SK-N-SH (cell line): Measurements from ENCODE around the gene ROBO3.

Experiments used
- CHD2 ChIP-seq: fragments of 150-350 bp; IDR thresholded peaks from 2 replicates; pipeline ENCODE4 v1.6.1; 2018; ENCODE audit warnings: low read length; ENCODE audit not compliant: partially characterized antibody
- EP300 ChIP-seq, 2 experiments: IDR thresholded peaks; 2 replicates each; pipeline versions ENCODE4 v1.4.0 to v1.6.1; 2012; ENCODE audit warnings: borderline replicate concordance in 1 of 2, low read depth in 1 of 2, low read length in 1 of 2
- EZH2phosphoT487 ChIP-seq: fragments of 200-600 bp; sonication (generic); IDR thresholded peaks from 2 replicates; pipeline ENCODE4 v1.6.1; 2017; ENCODE audit warnings: low read depth, mixed run types, mild to moderate bottlenecking, antibody characterized with exemption, moderate library complexity, borderline replicate concordance
- FOXJ3 ChIP-seq: sonication (generic); formaldehyde crosslinking; IDR thresholded peaks from 2 replicates; pipeline ENCODE4 v1.5.1; 2020; ENCODE audit warnings: mild to moderate bottlenecking, missing genetic modification reagents
- MAX ChIP-seq: IDR thresholded peaks from 2 replicates; pipeline ENCODE4 v1.4.0; 2012; ENCODE audit warnings: low read depth
- MXI1 ChIP-seq: IDR thresholded peaks from 2 replicates; pipeline ENCODE4 v1.6.1; 2012; ENCODE audit warnings: mild to moderate bottlenecking, low read depth, low read length, improper control_type of control experiment
- POLR2AphosphoS5 ChIP-seq: IDR thresholded peaks from 2 replicates; pipeline ENCODE4 v1.6.1; 2012; ENCODE audit warnings: low read depth, low read length
- RCOR1 ChIP-seq: fragments of 150-350 bp; IDR thresholded peaks from 2 replicates; pipeline ENCODE4 v1.6.1; 2017; ENCODE audit warnings: antibody characterized with exemption, low read length
- RFX5 ChIP-seq: IDR thresholded peaks from 2 replicates; pipeline ENCODE4 v1.6.1; 2012; ENCODE audit warnings: mild to moderate bottlenecking, improper control_type of control experiment, low read length
- RXRA ChIP-seq: IDR thresholded peaks from 2 replicates; pipeline ENCODE4 v1.4.0; 2012; ENCODE audit warnings: low read depth, mild to moderate bottlenecking, borderline replicate concordance
- TAF1 ChIP-seq: IDR thresholded peaks from 2 replicates; pipeline ENCODE4 v1.6.1; 2012; ENCODE audit warnings: low read depth, mild to moderate bottlenecking, low read length, moderate library complexity, borderline replicate concordance
- TCF12 ChIP-seq: IDR thresholded peaks from 2 replicates; pipeline ENCODE4 v1.4.0; 2012
- YY1 ChIP-seq: IDR thresholded peaks from 2 replicates; pipeline ENCODE4 v1.4.0; 2012; ENCODE audit warnings: low read depth, mild to moderate bottlenecking
- TF ChIP-seq, protein P1 (sequence below): fragments of 200-600 bp; sonication (generic); IDR thresholded peaks from 2 replicates; pipeline ENCODE4 v1.6.1; 2017; ENCODE audit warnings: antibody characterized with exemption, mild to moderate bottlenecking, moderate library complexity

- TF ChIP-seq CHD2 (no peak), EP300 (IDR thresholded peaks at IDR 0.05; ENCODE audit: borderline replicate concordance in 1 of 2, low read depth in 1 of 2, low read length in 1 of 2) (no peak), TCF12 (no peak), RXRA (no peak), FOXJ3 (CRISPR knock-in tag) (no peak), TAF1 (no peak), EZH2phosphoT487 (no peak), POLR2AphosphoS5 (no peak), YY1 (no peak), RFX5 (no peak), MXI1 (no peak), MAX (no peak), RCOR1 (no peak)
- TF ChIP-seq, protein P1, sequence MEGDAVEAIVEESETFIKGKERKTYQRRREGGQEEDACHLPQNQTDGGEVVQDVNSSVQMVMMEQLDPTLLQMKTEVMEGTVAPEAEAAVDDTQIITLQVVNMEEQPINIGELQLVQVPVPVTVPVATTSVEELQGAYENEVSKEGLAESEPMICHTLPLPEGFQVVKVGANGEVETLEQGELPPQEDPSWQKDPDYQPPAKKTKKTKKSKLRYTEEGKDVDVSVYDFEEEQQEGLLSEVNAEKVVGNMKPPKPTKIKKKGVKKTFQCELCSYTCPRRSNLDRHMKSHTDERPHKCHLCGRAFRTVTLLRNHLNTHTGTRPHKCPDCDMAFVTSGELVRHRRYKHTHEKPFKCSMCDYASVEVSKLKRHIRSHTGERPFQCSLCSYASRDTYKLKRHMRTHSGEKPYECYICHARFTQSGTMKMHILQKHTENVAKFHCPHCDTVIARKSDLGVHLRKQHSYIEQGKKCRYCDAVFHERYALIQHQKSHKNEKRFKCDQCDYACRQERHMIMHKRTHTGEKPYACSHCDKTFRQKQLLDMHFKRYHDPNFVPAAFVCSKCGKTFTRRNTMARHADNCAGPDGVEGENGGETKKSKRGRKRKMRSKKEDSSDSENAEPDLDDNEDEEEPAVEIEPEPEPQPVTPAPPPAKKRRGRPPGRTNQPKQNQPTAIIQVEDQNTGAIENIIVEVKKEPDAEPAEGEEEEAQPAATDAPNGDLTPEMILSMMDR: no peak
These were observed 7.0 kb downstream of the ROBO3 start for GRCh38 chr11:124872280-124872679.
